DMS79 (cell line): Measurements from ENCODE around the gene KRT72.

Experiments
- DNase-seq: peaks from one replicate; lab custom pipeline; 2025; lab: John Stamatoyannopoulos, UW

KRT72 gene

GRCh38 chr12:52600941-52601481 lies at the start of gene KRT72:
TSS of gene KRT72 (minus strand) at chr12:52601463. CDS start at chr12:52601452, 11 bp downstream.
- no peak for DNase-seq

DNA sequence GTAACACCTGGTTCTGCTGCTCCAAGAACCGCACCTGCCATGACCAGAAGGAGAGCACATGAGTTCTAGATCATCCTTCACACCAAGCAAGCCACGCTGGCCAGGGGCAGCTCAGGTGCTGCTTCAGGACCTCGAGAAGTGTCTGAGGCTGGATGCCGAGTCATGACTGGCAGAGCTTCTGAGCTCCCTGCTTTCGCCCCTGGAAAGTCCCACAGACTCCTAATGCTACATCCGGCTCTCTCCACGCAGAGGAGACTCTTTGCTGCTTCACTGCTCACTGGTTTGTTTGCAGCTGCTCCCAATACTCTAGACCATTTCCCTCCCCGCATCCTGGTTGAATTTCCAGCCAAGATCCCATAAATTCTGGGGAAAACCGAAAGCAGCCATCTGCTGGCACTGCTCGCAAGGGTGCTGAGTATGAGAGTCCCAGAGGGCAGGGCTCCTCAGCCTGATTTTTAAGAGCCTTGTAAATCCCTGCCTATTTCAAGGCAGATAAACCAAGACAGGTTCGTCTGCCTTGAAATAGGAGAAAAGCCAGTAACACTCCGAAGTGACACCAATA lies 49.3 kb upstream of the KRT72 start:
- no peak for DNase-seq

DNA sequence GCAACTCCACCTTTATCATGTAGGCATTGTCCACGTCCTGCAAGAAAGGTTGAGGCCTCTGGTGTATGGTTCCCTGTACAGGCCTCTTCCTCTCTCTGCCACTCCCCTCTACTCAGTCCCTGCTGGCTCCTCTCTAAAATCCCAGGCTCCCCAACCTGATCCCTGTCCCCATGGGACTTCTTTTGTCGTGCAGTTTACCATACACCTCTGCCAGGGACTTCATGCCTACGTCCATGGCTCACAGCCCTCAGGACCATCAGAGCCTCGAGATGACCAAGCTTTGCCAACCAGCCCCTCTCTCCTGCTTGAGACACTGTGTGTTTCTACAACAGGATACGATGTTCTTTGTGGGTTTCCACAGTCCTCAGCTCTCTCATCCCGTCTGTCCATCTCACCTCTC lies 47.8 kb upstream of the KRT72 start:
- no peak for DNase-seq

DNA sequence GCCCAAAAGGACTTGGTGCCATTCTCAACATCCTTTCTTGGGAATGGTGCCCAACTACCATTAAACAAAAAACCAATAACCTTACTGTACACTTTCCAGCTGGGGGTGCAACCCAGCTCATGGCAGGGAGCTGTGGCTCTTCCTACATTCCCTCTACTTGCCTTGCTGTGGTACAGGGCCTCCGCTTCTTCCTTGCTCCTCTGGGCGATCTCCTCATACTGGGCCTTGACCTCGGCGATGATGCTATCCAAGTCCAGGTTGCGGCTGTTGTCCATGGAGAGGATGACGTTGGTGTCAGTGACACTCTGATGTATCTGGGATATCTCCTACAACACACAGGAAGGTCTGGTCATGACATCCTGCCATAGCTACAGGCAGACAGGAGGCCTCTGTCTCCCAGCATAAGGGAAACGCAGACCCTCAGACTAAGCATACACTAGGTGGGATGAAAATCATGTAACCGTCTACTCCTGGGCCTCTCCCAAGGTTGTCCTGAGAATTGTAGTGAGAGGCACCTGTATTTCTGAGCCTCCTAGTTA lies 46.8 kb upstream of the KRT72 start:
- DNase-seq = no peak

GRCh38 chr12:52647601-52648000 lies 46.3 kb upstream of the KRT72 start:
- no peak for DNase-seq

- DNase-seq = no peak
Measured at GRCh38 chr12:52646613-52647012, 45.4 kb upstream of the KRT72 start.

- DNase-seq = no peak
Measured at GRCh38 chr12:52645982-52646381, 44.7 kb upstream of the KRT72 start.

DNA sequence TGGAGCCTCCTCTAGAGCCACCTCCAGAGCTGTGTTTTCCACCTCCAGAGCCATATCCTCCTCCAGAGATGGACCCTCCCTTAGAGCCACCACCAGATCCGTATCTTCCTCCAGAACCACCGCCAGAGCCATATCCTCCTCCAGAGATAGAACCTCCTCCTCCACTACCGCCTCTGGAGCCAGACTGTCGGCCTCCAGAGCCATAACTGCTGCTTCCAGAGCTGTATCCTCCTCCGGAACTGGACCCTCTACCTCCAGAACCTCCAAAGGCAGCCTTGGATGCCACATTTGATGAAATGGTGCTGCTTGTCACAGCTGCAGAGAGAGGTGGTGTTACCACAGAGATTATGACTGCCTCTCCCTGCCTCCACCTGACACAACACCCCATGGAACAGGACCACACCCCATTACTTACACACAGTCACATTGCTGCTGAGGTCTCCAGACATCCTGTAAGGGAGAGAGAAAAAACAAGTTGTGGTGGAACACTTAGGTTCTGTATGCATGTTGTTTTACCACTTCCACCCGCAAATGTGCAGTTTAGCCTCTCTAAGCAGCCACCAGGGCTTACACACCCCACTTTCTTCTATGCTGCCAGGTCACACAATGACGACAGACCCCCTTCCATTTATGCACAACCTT lies 44.0 kb upstream of the KRT72 start:
- DNase-seq = no peak

DNA sequence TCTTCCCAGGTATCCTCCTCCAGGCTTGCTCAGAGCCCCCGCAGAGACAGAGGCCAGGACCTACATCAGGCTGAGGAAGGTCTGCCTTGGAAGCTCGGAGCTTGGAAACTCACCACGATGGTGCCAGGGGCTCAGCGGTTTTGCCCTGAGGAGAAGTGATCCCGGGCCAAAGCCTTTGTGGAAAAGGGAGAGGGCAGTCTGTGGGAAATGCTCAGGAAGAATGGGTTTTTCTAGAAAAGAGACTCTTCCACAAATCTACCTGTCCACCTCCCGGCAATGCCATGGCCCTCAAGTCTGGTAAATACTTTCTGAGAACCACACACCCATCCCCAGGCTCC lies 42.8 kb upstream of the KRT72 start:
- no peak for DNase-seq

DNA sequence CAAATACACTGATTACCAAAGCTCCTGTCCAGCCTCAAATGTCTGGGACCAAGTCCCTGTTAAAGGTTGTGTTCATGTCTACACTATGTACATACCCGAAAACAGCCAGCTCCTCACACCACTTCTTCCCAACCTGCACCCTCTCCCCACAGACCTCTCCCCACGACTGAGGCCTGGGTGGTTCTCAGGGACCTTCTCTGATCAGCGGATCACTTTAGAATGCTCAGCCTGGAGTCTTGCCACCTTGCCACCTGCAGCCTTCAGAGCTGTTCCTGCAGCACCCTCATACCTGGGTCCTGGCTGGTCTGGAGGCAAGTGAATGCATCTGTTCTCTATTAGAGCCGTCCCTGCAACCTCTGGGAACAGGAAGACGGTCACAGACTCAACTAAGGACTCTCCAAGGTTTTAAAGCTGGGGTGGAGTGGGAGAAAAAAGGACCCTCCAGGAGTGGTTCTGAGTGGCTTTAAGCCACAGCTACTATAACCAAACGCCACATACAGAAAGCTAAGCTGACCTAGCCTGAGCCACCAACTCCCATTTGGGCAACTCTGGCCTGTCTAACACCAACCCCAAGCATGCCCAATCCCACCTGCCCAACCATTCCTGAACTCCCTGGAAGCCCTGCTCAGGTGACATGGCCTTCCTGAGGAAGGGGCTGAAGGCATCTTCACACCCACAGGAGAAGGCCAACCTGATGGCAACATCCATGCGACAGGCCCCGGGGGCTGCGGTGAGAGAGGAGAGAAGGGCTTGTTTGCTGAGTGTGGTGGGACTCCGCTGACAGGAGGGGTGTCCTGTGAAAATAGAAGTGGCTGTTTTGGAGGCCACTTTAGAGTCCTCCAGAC lies 42.2 kb upstream of the KRT72 start:
- DNase-seq = no peak

DNA sequence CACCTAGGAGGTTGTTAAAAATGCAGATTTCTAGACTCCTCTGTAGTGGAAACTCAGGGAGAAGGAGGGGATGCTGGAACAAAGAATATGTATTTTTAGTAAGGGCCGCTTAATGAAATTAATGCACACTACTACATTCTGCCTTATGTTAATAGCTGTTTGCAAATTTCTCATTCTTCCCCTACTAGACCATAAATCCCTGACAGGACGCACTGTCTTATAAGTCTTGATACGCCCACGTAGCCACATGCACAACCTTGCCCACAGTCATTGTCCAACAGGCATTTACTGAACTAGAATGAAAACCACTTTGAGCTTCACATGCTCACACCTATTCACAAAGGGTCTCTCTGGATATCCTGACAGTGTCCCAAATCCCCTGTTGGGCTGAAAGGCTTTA lies 40.2 kb upstream of the KRT72 start:
- no peak for DNase-seq

GRCh38 chr12:52637299-52637698 lies 36.0 kb upstream of the KRT72 start:
- DNase-seq = no peak

- DNase-seq = no peak
Measured at GRCh38 chr12:52636592-52637258, 35.5 kb upstream of the KRT72 start.

DNA sequence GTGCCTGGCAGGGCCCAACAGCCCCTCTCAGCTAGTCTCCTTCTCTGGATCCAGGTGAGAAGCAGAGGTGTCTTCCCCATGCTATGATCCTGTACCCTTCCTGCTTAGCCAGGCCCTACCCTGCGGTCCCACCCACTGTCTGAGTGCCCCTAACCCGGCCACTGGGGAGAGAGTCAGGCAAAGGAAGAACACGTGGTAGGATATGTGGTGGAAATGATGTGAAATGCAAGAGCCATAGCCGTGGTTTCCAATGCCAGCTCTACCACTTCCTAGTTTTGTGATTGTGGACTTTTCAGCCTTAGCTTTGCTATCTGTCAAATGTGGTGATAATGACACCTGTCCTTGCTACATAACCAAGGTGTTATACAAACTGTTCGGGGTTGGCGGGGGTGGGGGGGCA lies 34.9 kb upstream of the KRT72 start:
- no peak for DNase-seq

DNA sequence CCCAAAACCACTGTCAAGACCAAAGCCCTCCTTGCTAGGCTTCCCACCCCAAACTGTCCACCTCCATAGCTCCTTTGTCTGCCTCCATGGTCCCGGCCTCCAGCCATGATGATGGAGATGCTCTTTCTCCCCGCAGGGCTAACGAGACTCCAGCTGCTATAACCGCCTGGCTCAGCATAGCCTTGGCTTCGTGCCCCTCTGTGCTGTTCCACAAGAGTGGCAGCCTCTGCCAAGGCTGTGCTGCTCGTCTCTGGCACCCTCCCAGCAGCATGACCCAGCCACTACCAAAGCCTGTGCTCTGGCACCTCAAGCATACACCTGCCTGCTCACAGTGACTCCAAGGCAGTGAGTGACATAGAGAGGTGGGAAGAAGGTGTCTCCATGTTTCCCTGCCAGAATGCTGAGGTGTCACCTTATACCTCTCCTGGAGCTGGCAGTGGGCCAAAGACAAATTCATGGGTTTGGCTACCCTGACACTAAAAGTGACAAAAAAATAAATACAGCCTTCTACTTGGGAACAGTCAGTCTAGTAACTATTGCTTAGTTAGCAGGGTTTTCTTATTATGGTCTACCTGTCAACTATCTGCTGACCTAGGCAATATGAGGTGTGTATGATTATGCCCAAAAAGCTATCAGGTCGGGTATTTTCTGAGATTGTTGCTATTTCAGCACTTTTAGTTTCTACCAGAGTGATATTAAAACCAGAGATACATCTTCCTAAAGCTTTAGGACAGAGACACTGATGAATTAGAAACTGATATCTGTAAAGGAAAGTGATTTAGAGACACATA lies 33.2 kb upstream of the KRT72 start:
- DNase-seq = peak; percentile 32

GRCh38 chr12:52633383-52633782 lies 32.1 kb upstream of the KRT72 start:
- no peak for DNase-seq

DNA sequence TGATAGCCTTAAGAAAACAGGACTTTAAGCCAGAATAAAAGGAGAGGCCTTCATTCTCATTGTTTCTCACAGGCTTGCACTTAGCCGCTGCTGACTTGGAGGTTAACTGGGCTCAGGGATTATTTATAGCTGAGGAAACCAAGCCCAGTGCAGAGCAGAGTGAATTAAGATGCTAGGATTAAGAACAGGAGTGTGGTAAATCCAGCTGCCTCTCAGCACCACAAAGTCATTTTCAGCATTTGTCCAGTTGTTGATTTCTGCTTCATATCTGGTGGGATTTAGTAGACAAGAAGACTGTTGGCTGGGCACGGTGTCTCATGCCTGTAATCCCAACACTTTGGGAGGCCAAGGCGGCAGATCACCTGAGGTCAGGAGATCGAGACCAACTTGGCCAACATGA lies 31.4 kb upstream of the KRT72 start:
- DNase-seq = no peak

GRCh38 chr12:52631676-52632459 lies 30.6 kb upstream of the KRT72 start:
- DNase-seq = no peak

- DNase-seq = no peak
Measured at GRCh38 chr12:52631264-52631663, 30.0 kb upstream of the KRT72 start.

DNA sequence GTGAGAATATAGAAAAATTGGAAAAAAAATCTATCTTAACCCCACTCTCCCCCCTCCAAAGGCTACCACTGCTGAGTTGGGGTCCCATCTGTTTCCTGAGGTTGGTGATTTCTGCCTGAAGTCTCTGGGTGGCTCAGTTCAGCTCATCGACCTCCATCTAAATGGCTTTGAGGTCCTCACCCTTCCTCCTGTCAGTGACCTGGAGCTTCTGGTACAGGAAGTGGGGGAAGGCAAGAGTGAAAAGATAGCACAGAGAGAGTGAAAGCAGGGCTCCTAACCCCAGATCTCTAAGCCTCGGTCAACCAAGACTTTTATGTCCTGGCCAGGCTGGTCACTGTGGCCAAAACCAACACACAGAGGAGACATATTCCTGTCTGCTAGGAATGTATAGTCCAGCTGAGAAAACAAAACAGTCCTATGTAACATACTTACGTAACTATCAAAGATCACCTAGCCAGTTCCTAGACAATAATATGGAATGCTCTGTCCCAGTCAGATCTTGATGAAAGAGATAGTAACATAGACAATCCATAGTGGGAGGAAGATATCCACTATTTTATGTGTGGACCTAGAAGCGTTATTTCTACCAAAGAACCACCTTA lies 29.4 kb upstream of the KRT72 start:
- DNase-seq = no peak
